Measurements from ENCODE around the gene TRPC4AP. TPM values are rescaled to one million over a fixed set of nuclear protein-coding genes. Genes with fewer than 3 reads are reported as not detected.

The TRPC4AP gene
- total and polyA plus RNA-seq, 10 of the 15 experiments (the other 5 are each of a cell fraction or from before 2014, with no cell fraction given): 1.1 to 61.7 (median 41.2) TPM

DNA sequence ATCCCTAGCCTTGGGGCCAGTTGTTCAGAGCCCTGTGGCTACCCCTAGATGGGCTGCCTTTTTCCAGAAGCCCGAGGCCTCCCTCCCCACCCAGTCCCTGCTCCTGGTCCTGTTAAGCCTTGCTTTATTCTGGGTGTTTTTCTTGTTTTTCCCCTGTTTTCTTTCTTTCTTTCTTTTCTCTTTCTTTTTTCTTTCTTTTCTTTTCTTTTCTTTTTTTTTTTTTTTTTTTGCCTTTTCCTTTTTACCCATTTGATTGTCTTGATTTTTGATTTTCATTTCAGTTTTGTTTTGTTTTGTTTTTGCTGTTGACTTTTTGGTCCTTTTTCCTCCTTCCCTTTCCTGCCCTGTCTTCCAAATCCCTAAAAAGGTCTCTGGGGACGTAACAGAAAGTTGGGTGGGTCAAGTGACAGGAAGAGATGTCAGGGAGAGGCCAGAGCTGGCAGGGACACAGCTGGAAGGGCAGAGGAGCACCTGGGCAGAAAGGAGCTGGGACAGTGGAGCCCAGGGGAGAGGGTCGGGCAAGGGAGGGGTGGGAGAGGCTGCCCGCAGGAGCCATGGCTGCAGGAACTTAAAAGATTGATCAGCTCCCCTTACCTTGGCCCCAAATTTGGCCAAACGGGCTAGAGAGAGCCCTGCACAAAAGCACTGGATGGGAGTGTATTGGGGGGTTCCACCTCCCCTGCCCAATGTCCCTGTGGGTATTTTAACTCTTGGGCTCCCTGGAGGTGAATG, 109.4 kb downstream of the TRPC4AP start (continued):
- TF ChIP-seq, protein P1, sequence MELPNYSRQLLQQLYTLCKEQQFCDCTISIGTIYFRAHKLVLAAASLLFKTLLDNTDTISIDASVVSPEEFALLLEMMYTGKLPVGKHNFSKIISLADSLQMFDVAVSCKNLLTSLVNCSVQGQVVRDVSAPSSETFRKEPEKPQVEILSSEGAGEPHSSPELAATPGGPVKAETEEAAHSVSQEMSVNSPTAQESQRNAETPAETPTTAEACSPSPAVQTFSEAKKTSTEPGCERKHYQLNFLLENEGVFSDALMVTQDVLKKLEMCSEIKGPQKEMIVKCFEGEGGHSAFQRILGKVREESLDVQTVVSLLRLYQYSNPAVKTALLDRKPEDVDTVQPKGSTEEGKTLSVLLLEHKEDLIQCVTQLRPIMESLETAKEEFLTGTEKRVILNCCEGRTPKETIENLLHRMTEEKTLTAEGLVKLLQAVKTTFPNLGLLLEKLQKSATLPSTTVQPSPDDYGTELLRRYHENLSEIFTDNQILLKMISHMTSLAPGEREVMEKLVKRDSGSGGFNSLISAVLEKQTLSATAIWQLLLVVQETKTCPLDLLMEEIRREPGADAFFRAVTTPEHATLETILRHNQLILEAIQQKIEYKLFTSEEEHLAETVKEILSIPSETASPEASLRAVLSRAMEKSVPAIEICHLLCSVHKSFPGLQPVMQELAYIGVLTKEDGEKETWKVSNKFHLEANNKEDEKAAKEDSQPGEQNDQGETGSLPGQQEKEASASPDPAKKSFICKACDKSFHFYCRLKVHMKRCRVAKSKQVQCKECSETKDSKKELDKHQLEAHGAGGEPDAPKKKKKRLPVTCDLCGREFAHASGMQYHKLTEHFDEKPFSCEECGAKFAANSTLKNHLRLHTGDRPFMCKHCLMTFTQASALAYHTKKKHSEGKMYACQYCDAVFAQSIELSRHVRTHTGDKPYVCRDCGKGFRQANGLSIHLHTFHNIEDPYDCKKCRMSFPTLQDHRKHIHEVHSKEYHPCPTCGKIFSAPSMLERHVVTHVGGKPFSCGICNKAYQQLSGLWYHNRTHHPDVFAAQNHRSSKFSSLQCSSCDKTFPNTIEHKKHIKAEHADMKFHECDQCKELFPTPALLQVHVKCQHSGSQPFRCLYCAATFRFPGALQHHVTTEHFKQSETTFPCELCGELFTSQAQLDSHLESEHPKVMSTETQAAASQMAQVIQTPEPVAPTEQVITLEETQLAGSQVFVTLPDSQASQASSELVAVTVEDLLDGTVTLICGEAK (IDR thresholded peaks at IDR 0.05; ENCODE audit: borderline replicate concordance): no peak
- no peak for TF ChIP-seq CBX3 (IDR thresholded peaks at IDR 0.05; ENCODE audit: borderline replicate concordance, low read depth)
- no peak for TF ChIP-seq EZH2 (IDR thresholded peaks at IDR 0.05; ENCODE audit: borderline replicate concordance, control insufficient read depth, low read depth, low read length)
- no peak for TF ChIP-seq CREM (IDR thresholded peaks at IDR 0.05; ENCODE audit: low read depth)

GRCh38 chr20:34982270-34983088, 110.1 kb downstream of the TRPC4AP start:
- SMC1A ChIA-PET (ENCODE audit: uncharacterized antibody, unreplicated experiment): no interaction called here
- no TSS peak for BruUV-seq (replicated peaks)
- H3K36me3 ChIP-seq (ENCODE audit: control insufficient read depth in 2 of 2, insufficient read depth in 2 of 2, low read length in 1 of 2): no peaks in the 10 kb centered on the region
- in situ Hi-C loops (cut with MboI): no loop called here
- no peak overlapping the region for H3K4me2 ChIP-seq (ENCODE audit: control insufficient read depth, insufficient read depth)
- H3K4me3 ChIP-seq: no peak overlapping the region
- no peak overlapping the region for H2AFZ ChIP-seq (ENCODE audit: control insufficient read depth, low read depth, low read length)
- no peaks in the 10 kb centered on the region for H3K9me3 ChIP-seq (replicated peaks; ENCODE audit: control insufficient read depth, insufficient read depth, low read length)
- no peaks in the 10 kb centered on the region for H4K20me1 ChIP-seq (ENCODE audit: control insufficient read depth, insufficient read depth)
- no peaks in the 10 kb centered on the region for H3K27me3 ChIP-seq (replicated peaks in 1 of 2; ENCODE audit: control insufficient read depth in 2 of 2, insufficient read depth in 2 of 2, low read length in 1 of 2)
- no peak overlapping the region for H3K27ac ChIP-seq (ENCODE audit: control insufficient read depth, insufficient read depth)
- intact Hi-C loops (cut with micrococcal nuclease; ENCODE audit: unreplicated experiment): no loop called here
- RAD21 ChIA-PET (ENCODE audit: unreplicated experiment): no interaction called here
- H3K4me1 ChIP-seq (ENCODE audit: control insufficient read depth, insufficient read depth, low read length): no peaks in the 10 kb centered on the region
- FAIRE-seq (no peak), DNase-seq (ENCODE audit: low read depth, low spot score) (no peak), ATAC-seq (no peak)
- 56% methylated on average over 14 of the region's 21 CpGs for WGBS (ENCODE audit: insufficient coverage, insufficient replicate concordance, low lambda C conversion rate, missing lambda C conversion rate)
- H3K9ac ChIP-seq (ENCODE audit: control insufficient read depth, insufficient read depth, low read length): no peak overlapping the region
- CTCF ChIA-PET: no interaction called here
- POLR2A ChIA-PET: interaction anchor here (0.6 kb wide), 1 partner anchor 278 kb away, joined by 3 read pairs; no protein-coding TSS in a partner anchor
- H3K79me2 ChIP-seq (ENCODE audit: control insufficient read depth, insufficient read depth, low read length): no peaks in the 10 kb centered on the region
- TF ChIP-seq PAX5 (IDR thresholded peaks at IDR 0.05; ENCODE audit: borderline replicate concordance, low read depth, low read length): no peak
- TF ChIP-seq PAX8 (IDR thresholded peaks at IDR 0.05): no peak
- TF ChIP-seq KLF5 (IDR thresholded peaks at IDR 0.05; ENCODE audit: partially characterized antibody): no peak
- no peak for TF ChIP-seq SPI1 (IDR thresholded peaks at IDR 0.05; ENCODE audit: borderline replicate concordance, insufficient read depth, low read depth, low read length)
- TF ChIP-seq, protein P2, sequence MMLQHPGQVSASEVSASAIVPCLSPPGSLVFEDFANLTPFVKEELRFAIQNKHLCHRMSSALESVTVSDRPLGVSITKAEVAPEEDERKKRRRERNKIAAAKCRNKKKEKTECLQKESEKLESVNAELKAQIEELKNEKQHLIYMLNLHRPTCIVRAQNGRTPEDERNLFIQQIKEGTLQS (IDR thresholded peaks at IDR 0.05; ENCODE audit: borderline replicate concordance, extremely low read depth, low read depth, low read length): no peak
- no peak for TF ChIP-seq ZBTB11 (CRISPR knock-in tag; IDR thresholded peaks at IDR 0.05)
- TF ChIP-seq SMC3 (IDR thresholded peaks at IDR 0.05; ENCODE audit: borderline replicate concordance, low read length): no peak
- TF ChIP-seq SUPT20H (IDR thresholded peaks at IDR 0.05; ENCODE audit: borderline replicate concordance, control insufficient read depth, low read depth, low read length): no peak

Data from GM12878 (cell line).